ENCODE results near the gene LRRC8A. TPM values are rescaled to one million over a fixed set of nuclear protein-coding genes. Genes with fewer than 3 reads are reported as not detected.

Gene LRRC8A
- total RNA-seq, 1 experiment from 2014 or later = 22.0 TPM

- H2AFZ ChIP-seq (ENCODE audit: low read depth, low read length, poor library complexity, severe bottlenecking) = no peak overlapping the region
- TF ChIP-seq ZFX (IDR thresholded peaks at IDR 0.05) (no peak), CEBPB (IDR thresholded peaks at IDR 0.05; ENCODE audit: low read depth) (no peak), EGR1 (IDR thresholded peaks at IDR 0.05; ENCODE audit: low read depth) (no peak), CBX3 (IDR thresholded peaks at IDR 0.05; ENCODE audit: low read depth) (no peak), SRF (IDR thresholded peaks at IDR 0.05; ENCODE audit: low read depth) (no peak), ATF3 (IDR thresholded peaks at IDR 0.05) (no peak)
Measured at GRCh38 chr9:128911529-128912035, 29.6 kb downstream of the LRRC8A start.

GRCh38 chr9:128912270-128912853 lies 30.4 kb downstream of the LRRC8A start:
- ChIA-PET RAD21 (ENCODE audit: low non-redundant PET in 1 of 2, low total read pairs in 2 of 2, uncharacterized antibody in 2 of 2, unreplicated experiment in 2 of 2) (no interaction called here), CTCF (no interaction called here), POLR2A (no interaction called here)
- ATAC-seq = peak; percentile 84
- Histone ChIP-seq H3K27me3 (ENCODE audit: insufficient read depth, low read length) (no peaks in the 10 kb centered on the region), H3K79me2 (ENCODE audit: insufficient read depth, low read length) (peaks cover 13% of the 10 kb centered on the region; the same call in 1 of the 2 replicates), H2AFZ (ENCODE audit: low read depth, low read length, poor library complexity, severe bottlenecking) (no peak overlapping the region), H3K27ac (ENCODE audit: low read depth, low read length) (peak overlapping the region; percentile 24; the same call in 1 of the 2 replicates), H3K4me3 (replicated peaks in 1 of 2; ENCODE audit: low read depth in 1 of 2, low read length in 2 of 2) (peak overlapping the region in 1 of 2 experiments; percentile 15; a peak in 2 of 4 replicates), H3K9me3 (ENCODE audit: control insufficient read depth in 1 of 2, insufficient read depth in 1 of 2, low read depth in 1 of 2, low read length in 2 of 2) (no peaks in the 10 kb centered on the region), H3K9me2 (ENCODE audit: insufficient read depth) (no peaks in the 10 kb centered on the region), H3K4me1 (ENCODE audit: control insufficient read depth in 1 of 2, insufficient read depth in 2 of 2, low read length in 2 of 2) (peaks cover 14 to 32% of the 10 kb centered on the region in 2 experiments), H3K36me3 (ENCODE audit: control insufficient read depth in 1 of 2, insufficient read depth in 2 of 2, low read length in 2 of 2) (peaks cover 6 to 13% of the 10 kb centered on the region in 2 experiments; a peak in 3 of 4 replicates), H3K9ac (ENCODE audit: low read length) (peak overlapping the region; percentile 23), H4K20me1 (ENCODE audit: insufficient read depth) (no peaks in the 10 kb centered on the region), H3K4me2 (ENCODE audit: low read length) (peak overlapping the region; percentile 65)
- DNase-seq (ENCODE audit: low read depth, low spot score) = peak; percentile 43
- TF ChIP-seq EGR1 (IDR thresholded peaks at IDR 0.05; ENCODE audit: low read depth) (peak; percentile 49; the same call in 1 of the 2 replicates), EZH2phosphoT487 (IDR thresholded peaks at IDR 0.05; ENCODE audit: borderline replicate concordance) (no peak), SP1 (IDR thresholded peaks at IDR 0.05; ENCODE audit: low read depth) (no peak; the same call in 1 of the 2 replicates), FOSL1 (IDR thresholded peaks at IDR 0.05; ENCODE audit: low read depth) (peak; percentile 39; the same call in 1 of the 2 replicates), YY1 (IDR thresholded peaks at IDR 0.05; ENCODE audit: extremely low read depth, insufficient replicate concordance, low read depth, low read length) (no peak)
- BruUV-seq (replicated peaks) = no TSS peak
- intact Hi-C loops (cut with micrococcal nuclease) = no loop called here

More at GRCh38 chr9:128911529-128912035, 29.6 kb downstream of the LRRC8A start:
- Histone ChIP-seq H3K36me3 (ENCODE audit: control insufficient read depth in 1 of 2, insufficient read depth in 2 of 2, low read length in 2 of 2) (peaks cover 6 to 14% of the 10 kb centered on the region in 2 experiments; a peak in 3 of 4 replicates), H3K4me2 (ENCODE audit: low read length) (peak overlapping the region; percentile 65), H3K4me1 (ENCODE audit: control insufficient read depth in 1 of 2, insufficient read depth in 2 of 2, low read length in 2 of 2) (peaks cover 14 to 32% of the 10 kb centered on the region in 2 experiments), H3K79me2 (ENCODE audit: insufficient read depth, low read length) (peaks cover 16% of the 10 kb centered on the region; the same call in 1 of the 2 replicates), H3K9me3 (ENCODE audit: control insufficient read depth in 1 of 2, insufficient read depth in 1 of 2, low read depth in 1 of 2, low read length in 2 of 2) (no peaks in the 10 kb centered on the region), H3K27ac (ENCODE audit: low read depth, low read length) (no peak overlapping the region), H3K4me3 (replicated peaks in 1 of 2; ENCODE audit: low read depth in 1 of 2, low read length in 2 of 2) (no peak overlapping the region), H4K20me1 (ENCODE audit: insufficient read depth) (no peaks in the 10 kb centered on the region), H3K27me3 (ENCODE audit: insufficient read depth, low read length) (no peaks in the 10 kb centered on the region), H3K9me2 (ENCODE audit: insufficient read depth) (no peaks in the 10 kb centered on the region), H3K9ac (ENCODE audit: low read length) (peak overlapping the region; percentile 23)
- ATAC-seq = no peak
- BruUV-seq (replicated peaks) = no TSS peak
- intact Hi-C loops (cut with micrococcal nuclease) = no loop called here
- POLR2A ChIA-PET = no interaction called here
- no peak for DNase-seq (ENCODE audit: low read depth, low spot score)
- RAD21 ChIA-PET (ENCODE audit: low non-redundant PET in 1 of 2, low total read pairs in 2 of 2, uncharacterized antibody in 2 of 2, unreplicated experiment in 2 of 2) = no interaction called here
- CTCF ChIA-PET = no interaction called here
